ENCODE measurements around the gene CSNK1A1. TPM values are rescaled to one million over a fixed set of nuclear protein-coding genes. Genes with fewer than 3 reads are reported as not detected.
A peak's percentile ranks its signal among the peaks of the same experiment; 100 is the strongest.

CSNK1A1 gene
- total RNA-seq, 1 experiment from 2014 or later = 300 TPM

DNA sequence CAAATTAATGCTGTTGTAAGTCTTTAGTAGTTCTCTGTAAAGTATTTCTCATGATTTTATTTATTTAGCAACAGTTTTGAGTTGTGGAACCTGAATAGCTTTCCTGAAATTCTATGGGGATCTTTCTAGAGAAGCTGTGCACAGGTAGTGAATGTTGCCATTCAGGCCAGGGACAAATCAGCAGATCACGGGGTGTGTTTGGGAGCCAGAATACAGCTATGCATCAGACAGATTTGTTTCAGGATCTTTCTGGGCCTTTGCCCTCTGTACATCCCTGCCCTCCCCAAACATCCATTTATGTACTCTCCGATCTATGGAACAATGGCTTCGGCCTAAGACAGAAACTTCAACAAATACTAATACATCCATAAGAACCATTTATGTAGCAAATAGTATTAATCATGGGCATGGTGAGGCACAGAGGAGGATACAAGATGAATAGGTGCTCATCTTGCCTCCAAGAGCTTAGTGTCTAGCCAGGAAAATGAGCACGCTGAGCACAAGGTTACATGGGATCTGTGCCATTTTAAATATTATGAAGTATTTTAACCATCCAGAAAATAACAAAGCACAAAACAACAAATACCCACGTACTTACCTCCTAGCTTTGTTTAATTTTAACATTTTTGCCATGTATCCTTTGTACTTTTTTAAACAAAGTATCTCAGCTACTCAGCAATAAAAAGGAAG is 43.1 kb upstream of the CSNK1A1 start:
- no peaks in the 10 kb centered on the region for H3K79me2 ChIP-seq (ENCODE audit: low read depth)
- ChIA-PET POLR2A (ENCODE audit: unreplicated experiment) (interaction anchor here (0.7 kb wide), 1 partner anchor 196 kb away, joined by 4 read pairs; no protein-coding TSS in a partner anchor), CTCF (interaction anchor here (0.5 to 1.1 kb wide), 2 partner anchors 11 to 120 kb away, joined by 4 to 8 read pairs; no protein-coding TSS in a partner anchor)
- TF ChIP-seq, protein P1, sequence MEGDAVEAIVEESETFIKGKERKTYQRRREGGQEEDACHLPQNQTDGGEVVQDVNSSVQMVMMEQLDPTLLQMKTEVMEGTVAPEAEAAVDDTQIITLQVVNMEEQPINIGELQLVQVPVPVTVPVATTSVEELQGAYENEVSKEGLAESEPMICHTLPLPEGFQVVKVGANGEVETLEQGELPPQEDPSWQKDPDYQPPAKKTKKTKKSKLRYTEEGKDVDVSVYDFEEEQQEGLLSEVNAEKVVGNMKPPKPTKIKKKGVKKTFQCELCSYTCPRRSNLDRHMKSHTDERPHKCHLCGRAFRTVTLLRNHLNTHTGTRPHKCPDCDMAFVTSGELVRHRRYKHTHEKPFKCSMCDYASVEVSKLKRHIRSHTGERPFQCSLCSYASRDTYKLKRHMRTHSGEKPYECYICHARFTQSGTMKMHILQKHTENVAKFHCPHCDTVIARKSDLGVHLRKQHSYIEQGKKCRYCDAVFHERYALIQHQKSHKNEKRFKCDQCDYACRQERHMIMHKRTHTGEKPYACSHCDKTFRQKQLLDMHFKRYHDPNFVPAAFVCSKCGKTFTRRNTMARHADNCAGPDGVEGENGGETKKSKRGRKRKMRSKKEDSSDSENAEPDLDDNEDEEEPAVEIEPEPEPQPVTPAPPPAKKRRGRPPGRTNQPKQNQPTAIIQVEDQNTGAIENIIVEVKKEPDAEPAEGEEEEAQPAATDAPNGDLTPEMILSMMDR (conservative IDR thresholded peaks at IDR 0.05) = no peak
- no peak for TF ChIP-seq EZH2 (IDR thresholded peaks at IDR 0.05; ENCODE audit: low read depth)
- intact Hi-C loops (cut with micrococcal nuclease; ENCODE audit: unreplicated experiment) = no loop called here
- no TSS peak for BruUV-seq (replicated peaks)
- no peak overlapping the region for H3K27ac ChIP-seq
- DNase-seq = no peak
- H3K9me2 ChIP-seq (ENCODE audit: insufficient read depth) = no peaks in the 10 kb centered on the region
- peaks cover 10% of the 10 kb centered on the region for H3K4me1 ChIP-seq (replicated peaks; ENCODE audit: insufficient read depth)
- H3K27me3 ChIP-seq (ENCODE audit: insufficient read depth, low read depth) = no peaks in the 10 kb centered on the region
- no peaks in the 10 kb centered on the region for H3K36me3 ChIP-seq (ENCODE audit: low read depth)
- H3F3A ChIP-seq (ENCODE audit: insufficient read depth, low read depth) = no peaks in the 10 kb centered on the region; the same call in 1 of the 2 replicates
- H2AFZ ChIP-seq = peak overlapping the region; percentile 50; the same call in 1 of the 2 replicates
- no peaks in the 10 kb centered on the region for H4K20me1 ChIP-seq (ENCODE audit: insufficient read depth)
- H3K4me3 ChIP-seq = no peak overlapping the region
- no peaks in the 10 kb centered on the region for H3K9me3 ChIP-seq (ENCODE audit: insufficient read depth, low read depth)
- 0 out of 2 replicates have a peak overlapping the region, but pooled peaks have one; percentile 7 for H3K4me2 ChIP-seq

DNA sequence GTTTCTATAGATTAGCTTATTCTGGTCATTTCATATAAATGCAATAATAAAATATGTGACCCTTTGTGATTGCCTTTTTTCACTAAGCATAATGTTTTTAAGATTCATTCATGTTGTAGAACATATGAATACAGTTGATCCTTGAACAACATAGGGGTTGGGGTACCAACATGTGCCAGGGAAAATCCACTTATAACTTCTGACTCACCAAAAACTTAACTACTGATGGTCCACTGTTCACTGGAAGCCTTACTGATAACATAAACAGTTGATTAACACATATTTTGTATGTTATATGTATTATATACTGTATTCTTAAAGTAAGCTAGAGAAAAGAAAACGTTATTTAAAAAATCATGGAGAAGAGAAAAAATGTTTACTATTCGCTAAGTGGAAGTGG is 42.1 kb upstream of the CSNK1A1 start:
- no peak for DNase-seq
- POLR2A ChIA-PET (ENCODE audit: unreplicated experiment) = no interaction called here

DNA sequence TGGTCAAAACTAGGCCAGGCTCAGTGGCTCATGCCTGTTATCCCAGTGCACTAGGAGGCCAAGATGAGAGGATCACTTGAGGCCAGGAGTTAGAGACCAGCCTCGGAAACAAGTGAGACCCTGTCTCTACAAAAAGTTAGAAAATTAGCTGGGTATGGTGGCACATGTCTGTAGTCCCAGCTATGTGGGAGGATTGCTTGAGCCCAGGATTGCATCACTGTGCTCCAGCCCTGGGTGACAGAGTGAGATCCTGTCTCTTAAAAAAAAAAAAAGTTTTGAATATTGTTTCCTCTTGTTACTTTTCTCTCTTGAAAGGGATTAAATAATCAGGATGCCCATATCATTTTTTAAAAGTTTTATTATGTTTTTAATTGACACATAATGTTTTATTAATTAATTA is 37.7 kb upstream of the CSNK1A1 start:
- no peaks in the 10 kb centered on the region for H3K79me2 ChIP-seq (ENCODE audit: low read depth)
- POLR2A ChIA-PET (ENCODE audit: unreplicated experiment) = no interaction called here
- no peak overlapping the region for H3K4me3 ChIP-seq
- H3F3A ChIP-seq (ENCODE audit: insufficient read depth, low read depth) = peaks cover 15% of the 10 kb centered on the region
- peaks cover 20% of the 10 kb centered on the region for H3K4me1 ChIP-seq (replicated peaks; ENCODE audit: insufficient read depth)
- no peak overlapping the region for H2AFZ ChIP-seq
- peaks cover 6% of the 10 kb centered on the region; the same call in 1 of the 2 replicates for H3K9me3 ChIP-seq (ENCODE audit: insufficient read depth, low read depth)
- H3K4me2 ChIP-seq = no peak overlapping the region
- H4K20me1 ChIP-seq (ENCODE audit: insufficient read depth) = no peaks in the 10 kb centered on the region
- H3K36me3 ChIP-seq (ENCODE audit: low read depth) = no peaks in the 10 kb centered on the region
- H3K9me2 ChIP-seq (ENCODE audit: insufficient read depth) = no peaks in the 10 kb centered on the region
- TF ChIP-seq, protein P1 (conservative IDR thresholded peaks at IDR 0.05) = no peak
- TF ChIP-seq EZH2 (IDR thresholded peaks at IDR 0.05; ENCODE audit: low read depth) = no peak
- no peaks in the 10 kb centered on the region for H3K27me3 ChIP-seq (ENCODE audit: insufficient read depth, low read depth)
- CTCF ChIA-PET = no interaction called here
- DNase-seq = no peak
- intact Hi-C loops (cut with micrococcal nuclease; ENCODE audit: unreplicated experiment) = no loop called here
- no TSS peak for BruUV-seq (replicated peaks)
- no peak overlapping the region for H3K27ac ChIP-seq

More for the DNA sequence above, 42.1 kb upstream of the CSNK1A1 start:
- Histone ChIP-seq H3K4me1 (replicated peaks; ENCODE audit: insufficient read depth) (peaks cover 10% of the 10 kb centered on the region), H3K27ac (no peak overlapping the region), H3K27me3 (ENCODE audit: insufficient read depth, low read depth) (no peaks in the 10 kb centered on the region), H3K9me3 (ENCODE audit: insufficient read depth, low read depth) (no peaks in the 10 kb centered on the region), H4K20me1 (ENCODE audit: insufficient read depth) (no peaks in the 10 kb centered on the region), H3K9me2 (ENCODE audit: insufficient read depth) (no peaks in the 10 kb centered on the region), H3K4me3 (no peak overlapping the region), H3F3A (ENCODE audit: insufficient read depth, low read depth) (no peaks in the 10 kb centered on the region; the same call in 1 of the 2 replicates), H2AFZ (no peak overlapping the region), H3K79me2 (ENCODE audit: low read depth) (no peaks in the 10 kb centered on the region), H3K36me3 (ENCODE audit: low read depth) (no peaks in the 10 kb centered on the region), H3K4me2 (no peak overlapping the region)
- intact Hi-C loops (cut with micrococcal nuclease; ENCODE audit: unreplicated experiment) = no loop called here
- no TSS peak for BruUV-seq (replicated peaks)
- CTCF ChIA-PET = interaction anchor here (0.7 to 0.9 kb wide), 2 partner anchors 12 to 155 kb away, joined by 3 read pairs; no protein-coding TSS in a partner anchor
- TF ChIP-seq, protein P1 (conservative IDR thresholded peaks at IDR 0.05) = no peak
- TF ChIP-seq EZH2 (IDR thresholded peaks at IDR 0.05; ENCODE audit: low read depth) = no peak
